Measurements from ENCODE around the gene C4orf51.

Gene C4orf51

DNA sequence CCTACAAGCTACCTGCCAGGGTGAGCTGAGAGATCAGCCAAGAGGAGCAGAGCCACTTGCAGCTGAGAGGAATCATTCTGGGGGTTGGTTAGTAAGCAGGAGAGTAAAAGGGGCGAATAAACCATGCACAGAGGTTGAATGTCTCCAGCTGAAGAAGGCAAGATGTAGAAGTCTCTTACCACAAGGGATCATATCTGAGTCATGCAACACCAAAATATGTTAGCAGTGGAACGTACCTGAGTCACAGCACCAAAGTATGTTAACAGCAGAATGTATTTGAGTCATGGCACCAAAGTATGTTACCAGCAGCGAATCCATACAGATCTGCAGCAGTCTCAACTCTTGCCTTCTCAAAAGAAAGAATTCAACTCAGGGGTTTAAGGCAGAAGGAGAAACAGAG, 29.9 kb downstream of the C4orf51 start:
- no peak for DNase-seq (ENCODE audit: low read depth, low spot score)

DNA sequence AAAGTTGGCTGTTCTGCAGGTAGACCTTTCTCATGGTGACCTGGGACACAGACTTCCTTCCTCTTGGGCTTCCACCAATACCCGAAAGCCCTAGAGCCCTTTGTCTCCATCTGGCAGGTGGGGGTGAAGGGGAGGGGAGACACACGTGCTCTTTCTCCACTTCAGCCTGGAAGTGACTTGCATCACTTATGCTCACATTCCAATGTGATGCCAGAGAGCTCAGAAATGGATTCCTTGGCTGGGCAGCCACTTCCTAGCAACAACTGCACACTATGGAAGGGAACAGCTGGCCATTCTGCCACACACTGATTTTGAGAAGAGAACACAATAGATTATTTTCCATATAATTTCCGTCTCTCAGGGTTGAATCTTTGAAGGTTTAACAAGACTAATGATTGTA, 36.3 kb downstream of the C4orf51 start:
- no peak for DNase-seq (ENCODE audit: low read depth, low spot score)

- DNase-seq (ENCODE audit: low read depth, low spot score), result no peak
Measured at GRCh38 chr4:145716661-145717200, 36.8 kb downstream of the C4orf51 start.

GRCh38 chr4:145719752-145720624, 40.0 kb downstream of the C4orf51 start:
- no peak for DNase-seq (ENCODE audit: low read depth, low spot score)

DNA sequence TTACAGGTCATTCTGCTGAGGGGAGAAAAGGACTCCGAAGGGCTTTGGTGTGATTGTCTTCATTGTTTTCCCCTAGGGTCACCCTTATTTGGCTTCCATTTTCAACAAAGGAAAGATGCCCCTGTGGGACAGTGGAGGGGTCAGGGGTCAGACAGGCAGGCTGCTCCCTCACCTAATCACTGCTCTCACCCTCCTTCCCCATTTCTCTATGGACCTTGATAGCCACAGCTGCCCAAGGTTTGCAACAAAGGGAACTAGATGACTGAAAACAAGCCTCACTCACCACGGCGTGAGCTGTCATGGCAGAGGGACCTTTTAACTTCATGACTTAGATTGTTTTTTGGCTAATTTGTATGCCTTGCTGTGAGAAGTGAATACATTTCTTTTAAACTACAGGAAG, 40.7 kb downstream of the C4orf51 start:
- DNase-seq (ENCODE audit: low read depth, low spot score), result no peak

- DNase-seq (ENCODE audit: low read depth, low spot score), result no peak
Measured at GRCh38 chr4:145722561-145722960, 42.6 kb downstream of the C4orf51 start.

GRCh38 chr4:145723336-145723735, 43.4 kb downstream of the C4orf51 start:
- no peak for DNase-seq (ENCODE audit: low read depth, low spot score)

DNA sequence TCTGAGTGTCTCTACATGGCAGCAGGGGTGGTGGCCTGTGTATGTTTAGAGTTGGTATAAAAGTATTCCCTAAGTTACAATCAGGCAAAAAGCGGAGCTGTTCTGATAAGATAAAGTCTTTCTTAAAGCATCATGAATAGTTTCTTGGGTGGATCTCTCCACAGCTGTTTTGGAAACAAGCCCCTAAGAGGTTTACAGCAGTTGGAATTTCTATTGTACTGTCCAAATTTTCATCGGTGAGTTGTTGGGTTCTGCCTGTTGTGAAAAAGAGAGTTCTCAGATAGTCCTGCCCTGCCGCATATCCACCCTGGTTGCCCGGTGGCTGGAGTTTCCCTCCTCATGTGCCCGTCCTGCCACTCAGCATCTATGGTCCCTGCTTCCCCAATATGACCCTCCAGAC, 50.1 kb downstream of the C4orf51 start:
- DNase-seq (ENCODE audit: low read depth, low spot score), result no peak

- no peak for DNase-seq (ENCODE audit: low read depth, low spot score)
Measured at GRCh38 chr4:145731028-145731427, 51.1 kb downstream of the C4orf51 start.

DNA sequence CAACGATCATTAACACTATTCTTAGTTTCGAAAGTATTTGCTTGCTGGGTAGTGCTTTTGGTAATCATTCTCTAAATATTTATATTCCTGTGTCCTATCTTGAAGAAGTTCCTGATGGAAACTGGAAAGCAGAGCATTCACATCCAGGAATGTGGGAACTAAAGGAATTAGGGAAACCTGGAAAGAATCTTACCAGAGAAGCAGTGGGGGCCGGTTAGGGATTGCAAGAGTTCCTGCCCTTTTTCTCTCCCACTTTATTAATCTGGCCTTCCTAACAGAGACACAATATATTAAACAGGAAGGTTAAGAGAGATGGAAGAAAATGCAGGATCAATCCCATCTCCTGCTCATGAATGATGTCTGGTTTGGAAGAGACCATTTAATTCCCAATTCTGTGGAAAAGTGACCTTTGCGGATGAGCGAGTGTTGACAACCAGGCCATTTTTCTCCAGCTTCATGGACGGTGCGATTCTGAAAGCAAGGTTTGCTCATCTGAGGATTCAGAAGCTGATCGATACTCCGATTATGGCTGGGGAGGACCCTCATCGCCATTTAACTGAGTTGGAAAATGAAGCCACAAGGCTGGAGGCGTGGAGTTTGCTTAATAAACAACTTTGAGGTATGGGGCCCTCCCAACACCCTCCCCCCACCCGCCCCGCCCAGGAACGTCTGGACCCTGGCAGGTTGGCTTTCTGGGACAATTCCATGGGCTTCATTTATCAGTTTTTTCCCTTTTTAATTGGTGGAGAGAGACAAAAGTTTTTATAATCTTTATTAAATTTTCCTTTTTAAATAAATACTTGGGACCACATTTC, 52.3 kb downstream of the C4orf51 start:
- no peak for DNase-seq (ENCODE audit: low read depth, low spot score)

- DNase-seq (ENCODE audit: low read depth, low spot score), result peak; percentile 52
Measured at GRCh38 chr4:145732895-145733880, 53.2 kb downstream of the C4orf51 start.

DNA sequence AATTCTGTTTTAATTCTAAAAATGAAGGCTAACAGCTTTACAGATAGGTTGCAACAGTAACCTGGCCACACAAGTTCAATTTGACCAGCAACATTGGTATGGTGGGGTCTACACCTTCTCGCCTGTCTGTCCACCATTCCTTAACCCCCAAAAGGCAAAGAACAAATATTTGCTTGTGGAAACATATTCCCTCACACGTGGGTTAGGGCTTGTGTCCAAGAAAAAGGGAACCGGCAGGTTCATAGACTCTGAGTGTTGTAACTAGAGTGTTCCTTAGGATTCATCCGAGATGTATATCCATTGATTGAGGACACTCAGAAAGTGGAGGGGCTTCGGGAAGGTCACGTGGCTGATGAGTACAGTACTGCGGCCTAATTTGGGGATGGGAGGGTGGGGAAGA, 54.1 kb downstream of the C4orf51 start:
- DNase-seq (ENCODE audit: low read depth, low spot score), result no peak

- DNase-seq (ENCODE audit: low read depth, low spot score), result no peak
Measured at GRCh38 chr4:145734576-145735346, 54.8 kb downstream of the C4orf51 start.

- no peak for DNase-seq (ENCODE audit: low read depth, low spot score)
Measured at GRCh38 chr4:145735347-145735675, 55.4 kb downstream of the C4orf51 start.

- DNase-seq (ENCODE audit: low read depth, low spot score), result no peak
Measured at GRCh38 chr4:145735827-145736226, 55.9 kb downstream of the C4orf51 start.

- no peak for DNase-seq (ENCODE audit: low read depth, low spot score)
Measured at GRCh38 chr4:145736241-145736831, 56.4 kb downstream of the C4orf51 start.

DNA sequence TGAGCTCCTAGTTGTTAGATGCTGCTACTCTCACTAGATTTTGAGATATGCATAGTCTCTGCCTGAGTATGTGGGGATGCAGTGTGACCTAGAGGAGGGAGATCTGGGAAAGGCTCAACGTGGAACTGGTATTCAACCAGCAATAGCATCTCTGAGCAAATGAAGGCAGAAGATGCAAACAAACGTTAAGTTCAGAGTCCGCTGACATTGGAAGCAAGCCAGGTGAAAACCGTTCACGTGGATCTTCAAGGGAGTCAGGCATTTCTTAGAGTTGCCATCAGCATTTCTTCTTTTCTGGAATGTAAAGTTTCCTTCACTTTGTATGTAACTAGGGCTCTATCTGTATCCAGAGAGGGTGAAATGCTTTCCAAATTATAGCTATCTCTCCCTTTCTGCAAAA, 59.9 kb downstream of the C4orf51 start:
- no peak for DNase-seq (ENCODE audit: low read depth, low spot score)

GRCh38 chr4:145740806-145741205, 60.9 kb downstream of the C4orf51 start:
- DNase-seq (ENCODE audit: low read depth, low spot score), result no peak

- DNase-seq (ENCODE audit: low read depth, low spot score), result no peak
Measured at GRCh38 chr4:145743641-145744040, 63.7 kb downstream of the C4orf51 start.

DNA sequence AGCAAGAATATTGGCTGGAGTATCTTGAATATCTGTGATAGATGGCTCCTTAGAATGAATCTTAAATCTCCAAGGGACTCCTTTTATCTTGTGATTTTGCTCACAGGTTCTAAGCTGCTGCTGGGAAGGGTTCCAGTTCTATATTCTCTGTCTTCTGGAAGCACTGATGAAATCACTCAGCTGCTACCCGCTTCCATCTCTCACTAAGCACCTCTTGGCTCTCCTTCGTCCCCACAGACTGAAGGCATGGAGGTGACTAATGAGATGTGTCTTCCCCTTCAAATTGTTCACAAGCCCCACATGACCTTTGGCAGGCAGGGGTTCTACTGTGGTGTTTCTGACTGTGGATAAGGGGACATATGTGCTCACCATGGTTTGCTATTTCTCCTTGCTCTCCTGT, 75.9 kb downstream of the C4orf51 start:
- no peak for DNase-seq (ENCODE audit: low read depth, low spot score)
